ENCODE data around the gene SMAP2. TPM values are rescaled to one million over a fixed set of nuclear protein-coding genes. Genes with fewer than 3 reads are reported as not detected.

SMAP2 gene
- polyA plus RNA-seq, 1 donor (not counting 4 experiments of a cell fraction or from before 2014, with no cell fraction given) = 13.2 TPM

- H3K9me1 ChIP-seq (ENCODE audit: control insufficient read depth, extremely low read depth, insufficient read depth, low read length) = peaks cover 2% of the 10 kb centered on the region
- H3K9me3 ChIP-seq (ENCODE audit: control insufficient read depth, low read depth, low read length) = no peaks in the 10 kb centered on the region
- H3K4me1 ChIP-seq (ENCODE audit: control insufficient read depth, extremely low read depth, insufficient read depth, low read length) = no peaks in the 10 kb centered on the region
- H2AFZ ChIP-seq (ENCODE audit: control insufficient read depth, low read length) = no peak overlapping the region
- H3K79me2 ChIP-seq (ENCODE audit: control insufficient read depth, insufficient read depth, low read length) = peaks cover 32% of the 10 kb centered on the region
- FAIRE-seq = no peak
- H3K27me3 ChIP-seq (ENCODE audit: control insufficient read depth, extremely low read depth, insufficient read depth, low read length) = no peaks in the 10 kb centered on the region
- no peaks in the 10 kb centered on the region for H4K20me1 ChIP-seq (ENCODE audit: control insufficient read depth, extremely low read depth, insufficient read depth, low read length)
- no peak overlapping the region for H3K4me2 ChIP-seq (ENCODE audit: control insufficient read depth, extremely low read depth, insufficient read depth, low read depth, low read length)
- H3K4me3 ChIP-seq (ENCODE audit: control insufficient read depth in 2 of 3, extremely low read depth in 1 of 3, insufficient read depth in 2 of 3, low read depth in 1 of 3, low read length in 3 of 3) = no peak overlapping the region
- no peak for DNase-seq (ENCODE audit: low read depth, low spot score)
- no peaks in the 10 kb centered on the region for H3K36me3 ChIP-seq (ENCODE audit: control insufficient read depth in 2 of 2, extremely low read depth in 1 of 2, insufficient read depth in 2 of 2, low read length in 2 of 2)
- dilution Hi-C loops (cut with MboI; ENCODE audit: extremely low pct_ligation_motif_present, low sequenced_read_pairs) = no loop called here
- no peak overlapping the region for H3K27ac ChIP-seq (ENCODE audit: control insufficient read depth, insufficient read depth, low read length)
- TF ChIP-seq CTCF (optimal IDR thresholded peaks at IDR 0.05 in 1 of 3, IDR thresholded peaks at IDR 0.05 in 1 of 3, conservative IDR thresholded peaks at IDR 0.05 in 1 of 3; ENCODE audit: extremely low read depth in 1 of 3, insufficient read depth in 2 of 3, low read length in 3 of 3) (no peak), EZH2 (IDR thresholded peaks at IDR 0.05; ENCODE audit: low read length) (no peak)
- H3K9ac ChIP-seq (ENCODE audit: control insufficient read depth, extremely low read depth, insufficient read depth, low read length) = no peak overlapping the region
Measured at GRCh38 chr1:40384413-40384762, 10.9 kb downstream of the SMAP2 start.

GRCh38 chr1:40384887-40385286, 11.4 kb downstream of the SMAP2 start:
- no peak overlapping the region for H3K27ac ChIP-seq (ENCODE audit: control insufficient read depth, insufficient read depth, low read length)
- H3K4me2 ChIP-seq (ENCODE audit: control insufficient read depth, extremely low read depth, insufficient read depth, low read depth, low read length) = no peak overlapping the region
- no peak for TF ChIP-seq CTCF (optimal IDR thresholded peaks at IDR 0.05 in 1 of 3, IDR thresholded peaks at IDR 0.05 in 1 of 3, conservative IDR thresholded peaks at IDR 0.05 in 1 of 3; ENCODE audit: extremely low read depth in 1 of 3, insufficient read depth in 2 of 3, low read length in 3 of 3)
- DNase-seq (ENCODE audit: low read depth, low spot score) = no peak
- peaks cover 2% of the 10 kb centered on the region for H3K9me1 ChIP-seq (ENCODE audit: control insufficient read depth, extremely low read depth, insufficient read depth, low read length)
- no peaks in the 10 kb centered on the region for H3K36me3 ChIP-seq (ENCODE audit: control insufficient read depth in 2 of 2, extremely low read depth in 1 of 2, insufficient read depth in 2 of 2, low read length in 2 of 2)
- H3K79me2 ChIP-seq (ENCODE audit: control insufficient read depth, insufficient read depth, low read length) = peaks cover 31% of the 10 kb centered on the region
- H4K20me1 ChIP-seq (ENCODE audit: control insufficient read depth, extremely low read depth, insufficient read depth, low read length) = no peaks in the 10 kb centered on the region
- dilution Hi-C loops (cut with MboI; ENCODE audit: extremely low pct_ligation_motif_present, low sequenced_read_pairs) = no loop called here
- H3K4me3 ChIP-seq (ENCODE audit: control insufficient read depth in 2 of 3, extremely low read depth in 1 of 3, insufficient read depth in 2 of 3, low read depth in 1 of 3, low read length in 3 of 3) = no peak overlapping the region
- no peak for FAIRE-seq
- H3K9me3 ChIP-seq (ENCODE audit: control insufficient read depth, low read depth, low read length) = no peaks in the 10 kb centered on the region
- no peaks in the 10 kb centered on the region for H3K4me1 ChIP-seq (ENCODE audit: control insufficient read depth, extremely low read depth, insufficient read depth, low read length)
- no peaks in the 10 kb centered on the region for H3K27me3 ChIP-seq (ENCODE audit: control insufficient read depth, extremely low read depth, insufficient read depth, low read length)
- H2AFZ ChIP-seq (ENCODE audit: control insufficient read depth, low read length) = no peak overlapping the region
- no peak overlapping the region for H3K9ac ChIP-seq (ENCODE audit: control insufficient read depth, extremely low read depth, insufficient read depth, low read length)

All from keratinocyte (primary cell).